HepG2 (cell line): ENCODE measurements around the gene RPL36. TPM values are rescaled to one million over a fixed set of nuclear protein-coding genes. Genes with fewer than 3 reads are reported as not detected.

Experiments used
- BRCA1 ChIP-seq: sonication (generic); formaldehyde crosslinking; IDR thresholded peaks from 2 replicates; pipeline ENCODE4 v1.4.0; 2020; ENCODE audit warnings: missing genetic modification reagents
- CAMTA2 ChIP-seq: sonication (generic); formaldehyde crosslinking; IDR thresholded peaks from 2 replicates; pipeline ENCODE4 v1.4.0; 2020; ENCODE audit warnings: mild to moderate bottlenecking, missing genetic modification reagents, borderline replicate concordance
- CEBPB ChIP-seq: IDR thresholded peaks from 2 replicates; pipeline ENCODE4 v1.6.1; 2011; ENCODE audit warnings: low read depth, low read length, improper control_type of control experiment, borderline replicate concordance
- FOXC1 ChIP-seq: sonication (generic); formaldehyde crosslinking; IDR thresholded peaks from 2 replicates; pipeline ENCODE4 v1.8.0; 2022; ENCODE audit warnings: mild to moderate bottlenecking, missing genetic modification reagents, borderline replicate concordance
- IKZF1 ChIP-seq: fragments of 450-650 bp; IDR thresholded peaks from 2 replicates; pipeline ENCODE4 v1.7.1; 2016
- KDM4B ChIP-seq: sonication (generic); formaldehyde crosslinking; IDR thresholded peaks from 2 replicates; pipeline ENCODE4 v1.4.0; 2020; ENCODE audit warnings: missing genetic modification reagents
- LCORL ChIP-seq, 2 experiments: fragments of 450-650 bp in 1 of 2; sonication (generic) in 1 of 2; formaldehyde crosslinking in 1 of 2; IDR thresholded peaks; 2 replicates each; pipeline versions ENCODE4 v1.5.0 to v1.6.1; 2017 to 2020; ENCODE audit warnings: antibody characterized with exemption in 1 of 2, missing genetic modification reagents in 1 of 2
- NPAS2 ChIP-seq: sonication (generic); formaldehyde crosslinking; IDR thresholded peaks from 2 replicates; pipeline ENCODE4 v1.8.0; 2022; ENCODE audit warnings: mild to moderate bottlenecking, missing genetic modification reagents, borderline replicate concordance
- NR1H2 ChIP-seq: sonication (generic); formaldehyde crosslinking; IDR thresholded peaks from 2 replicates; pipeline ENCODE4 v1.8.1; 2022; ENCODE audit warnings: low read depth, missing genetic modification reagents, borderline replicate concordance
- RBFOX2 ChIP-seq: fragments of 200-400 bp; formaldehyde crosslinking; IDR thresholded peaks from 2 replicates; pipeline ENCODE4 v1.6.1; 2017; ENCODE audit warnings: low read depth, mild to moderate bottlenecking, low read length
- SPEN ChIP-seq: sonication (generic); formaldehyde crosslinking; IDR thresholded peaks from 2 replicates; pipeline ENCODE4 v1.5.1; 2020; ENCODE audit warnings: low read depth, mild to moderate bottlenecking, missing genetic modification reagents
- TBX2 ChIP-seq: sonication (generic); formaldehyde crosslinking; IDR thresholded peaks from 2 replicates; pipeline ENCODE4 v1.5.0; 2020; ENCODE audit warnings: missing genetic modification reagents, mild to moderate bottlenecking, borderline replicate concordance
- U2AF2 ChIP-seq: fragments of 200-400 bp; formaldehyde crosslinking; IDR thresholded peaks from 2 replicates; pipeline ENCODE4 v1.6.1; 2017; ENCODE audit warnings: low read depth, mild to moderate bottlenecking, low read length
- YEATS4 ChIP-seq: sonication (generic); formaldehyde crosslinking; IDR thresholded peaks from 2 replicates; pipeline ENCODE4 v1.4.0; 2020; ENCODE audit warnings: missing genetic modification reagents, borderline replicate concordance
- ZKSCAN1 ChIP-seq: fragments of 150-350 bp; IDR thresholded peaks from 2 replicates; pipeline ENCODE4 v1.6.1; 2014; ENCODE audit warnings: low read length
- ZNF484 ChIP-seq: sonication (generic); formaldehyde crosslinking; IDR thresholded peaks from 2 replicates; pipeline ENCODE4 v1.5.1; 2020; ENCODE audit warnings: mild to moderate bottlenecking, low read depth, missing genetic modification reagents, borderline replicate concordance
- ZNF562 ChIP-seq: sonication (generic); formaldehyde crosslinking; IDR thresholded peaks from 2 replicates; pipeline ENCODE4 v1.8.0; 2022; ENCODE audit warnings: missing genetic modification reagents, borderline replicate concordance
- ZNF749 ChIP-seq: sonication (generic); formaldehyde crosslinking; IDR thresholded peaks from 2 replicates; pipeline ENCODE4 v1.8.0; 2022; ENCODE audit warnings: mild to moderate bottlenecking, missing genetic modification reagents, moderate library complexity, borderline replicate concordance
- ZSCAN20 ChIP-seq: sonication (generic); formaldehyde crosslinking; IDR thresholded peaks from 2 replicates; pipeline ENCODE4 v1.4.0; 2020; ENCODE audit warnings: missing genetic modification reagents, mild to moderate bottlenecking, borderline replicate concordance
- polyA plus RNA-seq, 8 experiments: library from polyadenylated mRNA; depleted of rRNA in 3 of 8; stranded (reverse) in 7 of 8; unstranded in 1 of 8; fragments of >200 nt; fragmentation: Illumina TruSeq in 4 of 8; extraction: Trizol in 4 of 8; gene quantifications; 2 replicates each; pipeline versions ENCODE4 v1.2.1 to v1.2.3, GENCODE V29; 2011 to 2016; ENCODE audit warnings: low read depth in 4 of 8, missing spikeins in 1 of 8, mixed read lengths in 1 of 8; ENCODE audit not compliant: insufficient read depth in 1 of 8
- total RNA-seq, 5 experiments: library from RNA; depleted of rRNA; stranded (reverse); fragments of >200 nt; fragmentation: Illumina TruSeq; extraction: Trizol; gene quantifications; 2 replicates each; pipeline ENCODE4 v1.2.3, GENCODE V29; 2016; ENCODE audit warnings: low read depth in 1 of 5
- TF ChIP-seq, protein P1 (sequence below): sonication (generic); formaldehyde crosslinking; IDR thresholded peaks from 2 replicates; pipeline ENCODE4 v1.4.0; 2020; ENCODE audit warnings: missing genetic modification reagents, borderline replicate concordance
- TF ChIP-seq, protein P2 (sequence below): sonication (generic); formaldehyde crosslinking; IDR thresholded peaks from 2 replicates; pipeline ENCODE4 v1.5.0; 2020; ENCODE audit warnings: missing genetic modification reagents, mild to moderate bottlenecking, borderline replicate concordance
- TF ChIP-seq, protein P3 (sequence below): sonication (generic); formaldehyde crosslinking; IDR thresholded peaks from 2 replicates; pipeline ENCODE4 v1.8.1; 2023; ENCODE audit warnings: mild to moderate bottlenecking, missing genetic modification reagents

The RPL36 gene
- total and polyA plus RNA-seq, 2 of the 13 experiments (the other 11 are each of a cell fraction or from before 2014, with no cell fraction given), result 706 to 740 TPM

DNA sequence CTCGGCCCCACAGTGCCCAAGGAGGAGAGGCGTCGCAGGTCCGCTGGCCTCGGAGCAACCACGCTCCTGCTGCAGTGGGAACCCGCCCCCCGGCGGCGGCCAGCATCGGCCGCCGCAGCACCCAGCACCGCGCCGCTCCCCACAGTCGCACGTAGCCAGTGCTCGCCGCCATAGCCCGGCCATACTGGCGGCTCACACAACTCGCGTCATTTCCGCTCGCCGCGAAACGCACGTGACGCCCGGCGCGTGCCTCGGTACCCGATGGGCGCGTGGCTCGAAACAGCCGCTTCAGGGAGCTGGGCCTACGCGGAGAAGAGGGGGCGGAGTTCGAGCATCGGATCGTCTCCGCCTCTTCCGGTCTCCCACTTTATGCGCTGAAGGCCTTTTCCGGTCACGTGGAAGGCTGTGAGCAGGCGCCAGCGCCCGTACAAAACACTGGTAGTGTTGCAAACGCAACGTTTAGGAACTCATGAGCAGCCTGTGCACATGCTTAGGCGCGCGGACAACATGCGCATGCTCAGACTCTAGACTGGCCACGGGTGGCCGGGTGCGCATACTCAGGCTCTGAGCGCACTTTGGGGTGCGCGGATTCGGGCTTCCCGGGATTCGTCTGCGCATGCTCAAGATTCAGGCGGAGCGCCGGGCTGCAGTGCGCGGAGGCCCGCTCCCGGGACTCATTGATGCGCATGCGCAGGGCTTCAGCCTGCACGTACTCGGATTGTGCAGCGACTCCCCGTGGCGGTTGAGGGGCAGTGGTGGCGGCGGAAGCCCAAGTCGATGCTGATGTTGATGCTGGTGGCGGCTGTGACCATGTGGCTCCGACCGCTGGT lies 30.1 kb downstream of the RPL36 start, which contains the start of the genes CATSPERD and LONP1 (continued):
- TF ChIP-seq ZNF749 (CRISPR knock-in tag) (no peak; the same call in 1 of the 2 replicates), ZNF484 (no peak), BRCA1 (CRISPR knock-in tag) (peak; percentile 93), CAMTA2 (no peak), TBX2 (CRISPR knock-in tag) (peak; percentile 92; the same call in 1 of the 2 replicates), YEATS4 (CRISPR knock-in tag) (peak; percentile 96), U2AF2 (0 out of 2 replicates have a peak, but pooled peaks have one; percentile 65), SPEN (CRISPR knock-in tag) (peak; percentile 86), ZSCAN20 (no peak; the same call in 1 of the 2 replicates), ZNF562 (CRISPR knock-in tag) (peak; percentile 74; the same call in 1 of the 2 replicates), NR1H2 (CRISPR knock-in tag) (no peak), FOXC1 (CRISPR knock-in tag) (peak; percentile 86; the same call in 1 of the 2 replicates), LCORL (IDR thresholded peaks at IDR 0.05) (no peak), LCORL (CRISPR knock-in tag; IDR thresholded peaks at IDR 0.05) (peak; percentile 65), ZKSCAN1 (no peak; the same call in 1 of the 2 replicates), NPAS2 (CRISPR knock-in tag) (peak; percentile 24; the same call in 1 of the 2 replicates), RBFOX2 (peak; percentile 98), KDM4B (CRISPR knock-in tag) (no peak), CEBPB (0 out of 2 replicates have a peak, but pooled peaks have one; percentile 5), IKZF1 (no peak)
- TF ChIP-seq, protein P1, sequence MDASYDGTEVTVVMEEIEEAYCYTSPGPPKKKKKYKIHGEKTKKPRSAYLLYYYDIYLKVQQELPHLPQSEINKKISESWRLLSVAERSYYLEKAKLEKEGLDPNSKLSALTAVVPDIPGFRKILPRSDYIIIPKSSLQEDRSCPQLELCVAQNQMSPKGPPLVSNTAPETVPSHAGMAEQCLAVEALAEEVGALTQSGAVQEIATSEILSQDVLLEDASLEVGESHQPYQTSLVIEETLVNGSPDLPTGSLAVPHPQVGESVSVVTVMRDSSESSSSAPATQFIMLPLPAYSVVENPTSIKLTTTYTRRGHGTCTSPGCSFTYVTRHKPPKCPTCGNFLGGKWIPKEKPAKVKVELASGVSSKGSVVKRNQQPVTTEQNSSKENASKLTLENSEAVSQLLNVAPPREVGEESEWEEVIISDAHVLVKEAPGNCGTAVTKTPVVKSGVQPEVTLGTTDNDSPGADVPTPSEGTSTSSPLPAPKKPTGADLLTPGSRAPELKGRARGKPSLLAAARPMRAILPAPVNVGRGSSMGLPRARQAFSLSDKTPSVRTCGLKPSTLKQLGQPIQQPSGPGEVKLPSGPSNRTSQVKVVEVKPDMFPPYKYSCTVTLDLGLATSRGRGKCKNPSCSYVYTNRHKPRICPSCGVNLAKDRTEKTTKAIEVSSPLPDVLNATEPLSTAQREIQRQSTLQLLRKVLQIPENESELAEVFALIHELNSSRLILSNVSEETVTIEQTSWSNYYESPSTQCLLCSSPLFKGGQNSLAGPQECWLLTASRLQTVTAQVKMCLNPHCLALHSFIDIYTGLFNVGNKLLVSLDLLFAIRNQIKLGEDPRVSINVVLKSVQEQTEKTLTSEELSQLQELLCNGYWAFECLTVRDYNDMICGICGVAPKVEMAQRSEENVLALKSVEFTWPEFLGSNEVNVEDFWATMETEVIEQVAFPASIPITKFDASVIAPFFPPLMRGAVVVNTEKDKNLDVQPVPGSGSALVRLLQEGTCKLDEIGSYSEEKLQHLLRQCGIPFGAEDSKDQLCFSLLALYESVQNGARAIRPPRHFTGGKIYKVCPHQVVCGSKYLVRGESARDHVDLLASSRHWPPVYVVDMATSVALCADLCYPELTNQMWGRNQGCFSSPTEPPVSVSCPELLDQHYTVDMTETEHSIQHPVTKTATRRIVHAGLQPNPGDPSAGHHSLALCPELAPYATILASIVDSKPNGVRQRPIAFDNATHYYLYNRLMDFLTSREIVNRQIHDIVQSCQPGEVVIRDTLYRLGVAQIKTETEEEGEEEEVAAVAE (CRISPR knock-in tag), result peak; percentile 50; the same call in 1 of the 2 replicates
- TF ChIP-seq, protein P2, sequence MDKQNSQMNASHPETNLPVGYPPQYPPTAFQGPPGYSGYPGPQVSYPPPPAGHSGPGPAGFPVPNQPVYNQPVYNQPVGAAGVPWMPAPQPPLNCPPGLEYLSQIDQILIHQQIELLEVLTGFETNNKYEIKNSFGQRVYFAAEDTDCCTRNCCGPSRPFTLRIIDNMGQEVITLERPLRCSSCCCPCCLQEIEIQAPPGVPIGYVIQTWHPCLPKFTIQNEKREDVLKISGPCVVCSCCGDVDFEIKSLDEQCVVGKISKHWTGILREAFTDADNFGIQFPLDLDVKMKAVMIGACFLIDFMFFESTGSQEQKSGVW (CRISPR knock-in tag), result no peak
- TF ChIP-seq, protein P3, sequence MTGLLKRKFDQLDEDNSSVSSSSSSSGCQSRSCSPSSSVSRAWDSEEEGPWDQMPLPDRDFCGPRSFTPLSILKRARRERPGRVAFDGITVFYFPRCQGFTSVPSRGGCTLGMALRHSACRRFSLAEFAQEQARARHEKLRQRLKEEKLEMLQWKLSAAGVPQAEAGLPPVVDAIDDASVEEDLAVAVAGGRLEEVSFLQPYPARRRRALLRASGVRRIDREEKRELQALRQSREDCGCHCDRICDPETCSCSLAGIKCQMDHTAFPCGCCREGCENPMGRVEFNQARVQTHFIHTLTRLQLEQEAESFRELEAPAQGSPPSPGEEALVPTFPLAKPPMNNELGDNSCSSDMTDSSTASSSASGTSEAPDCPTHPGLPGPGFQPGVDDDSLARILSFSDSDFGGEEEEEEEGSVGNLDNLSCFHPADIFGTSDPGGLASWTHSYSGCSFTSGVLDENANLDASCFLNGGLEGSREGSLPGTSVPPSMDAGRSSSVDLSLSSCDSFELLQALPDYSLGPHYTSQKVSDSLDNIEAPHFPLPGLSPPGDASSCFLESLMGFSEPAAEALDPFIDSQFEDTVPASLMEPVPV (CRISPR knock-in tag), result no peak; the same call in 1 of the 2 replicates
